ENCODE results near the gene SIPA1. TPM values are rescaled to one million over a fixed set of nuclear protein-coding genes. Genes with fewer than 3 reads are reported as not detected.

SIPA1 gene
- total and polyA plus RNA-seq, 2 of the 13 experiments (the other 11 are each of a cell fraction or from before 2014, with no cell fraction given) = 5.8 to 7.7 TPM

DNA sequence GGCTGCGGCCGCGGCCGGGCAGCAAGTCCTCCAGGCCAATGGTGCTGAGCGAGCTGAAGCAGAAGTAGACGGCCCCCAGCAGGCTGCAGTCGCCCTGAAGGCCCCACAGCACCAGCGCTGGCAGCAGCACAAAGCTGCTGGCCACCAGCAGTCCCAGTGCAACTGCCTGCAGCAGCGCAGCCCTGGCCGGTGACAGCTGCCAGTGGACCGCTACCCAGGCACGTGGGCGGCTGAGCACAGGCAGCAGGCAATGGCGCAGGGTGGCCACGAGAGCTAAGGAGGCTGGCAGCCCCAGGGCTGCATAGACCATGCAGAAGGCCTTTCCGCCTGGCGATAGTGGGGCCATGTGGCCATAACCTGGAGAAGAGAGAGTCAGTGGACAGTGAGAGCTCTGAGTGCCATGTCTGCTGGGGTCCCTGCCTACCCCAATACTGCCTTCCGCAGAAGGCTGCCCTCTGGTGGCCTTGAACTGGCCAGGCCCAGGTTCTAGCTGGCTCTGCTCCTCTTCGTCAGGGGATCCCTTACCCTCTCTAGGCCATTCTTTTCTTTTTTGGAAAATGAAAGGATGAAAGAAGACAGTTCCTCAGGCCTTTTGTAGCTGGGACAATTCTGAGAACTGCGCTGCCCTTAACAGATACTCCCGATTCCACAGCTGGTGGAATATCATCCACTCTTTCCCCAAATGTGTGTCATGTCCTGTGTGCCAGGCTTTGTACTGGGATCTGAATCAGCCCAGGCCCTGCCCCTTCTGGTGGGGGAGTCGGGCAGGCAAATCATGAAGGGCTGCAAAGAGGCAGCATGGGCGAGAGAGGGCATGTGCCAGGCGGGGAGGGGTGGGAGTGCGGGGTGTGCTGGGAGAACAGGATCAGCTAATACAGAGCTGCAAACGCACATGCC lies 44.1 kb upstream of the SIPA1 start (continued):
- TF ChIP-seq, protein P1, sequence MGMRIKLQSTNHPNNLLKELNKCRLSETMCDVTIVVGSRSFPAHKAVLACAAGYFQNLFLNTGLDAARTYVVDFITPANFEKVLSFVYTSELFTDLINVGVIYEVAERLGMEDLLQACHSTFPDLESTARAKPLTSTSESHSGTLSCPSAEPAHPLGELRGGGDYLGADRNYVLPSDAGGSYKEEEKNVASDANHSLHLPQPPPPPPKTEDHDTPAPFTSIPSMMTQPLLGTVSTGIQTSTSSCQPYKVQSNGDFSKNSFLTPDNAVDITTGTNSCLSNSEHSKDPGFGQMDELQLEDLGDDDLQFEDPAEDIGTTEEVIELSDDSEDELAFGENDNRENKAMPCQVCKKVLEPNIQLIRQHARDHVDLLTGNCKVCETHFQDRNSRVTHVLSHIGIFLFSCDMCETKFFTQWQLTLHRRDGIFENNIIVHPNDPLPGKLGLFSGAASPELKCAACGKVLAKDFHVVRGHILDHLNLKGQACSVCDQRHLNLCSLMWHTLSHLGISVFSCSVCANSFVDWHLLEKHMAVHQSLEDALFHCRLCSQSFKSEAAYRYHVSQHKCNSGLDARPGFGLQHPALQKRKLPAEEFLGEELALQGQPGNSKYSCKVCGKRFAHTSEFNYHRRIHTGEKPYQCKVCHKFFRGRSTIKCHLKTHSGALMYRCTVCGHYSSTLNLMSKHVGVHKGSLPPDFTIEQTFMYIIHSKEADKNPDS (CRISPR knock-in tag; IDR thresholded peaks at IDR 0.05) = no peak
- TF ChIP-seq, protein P2, sequence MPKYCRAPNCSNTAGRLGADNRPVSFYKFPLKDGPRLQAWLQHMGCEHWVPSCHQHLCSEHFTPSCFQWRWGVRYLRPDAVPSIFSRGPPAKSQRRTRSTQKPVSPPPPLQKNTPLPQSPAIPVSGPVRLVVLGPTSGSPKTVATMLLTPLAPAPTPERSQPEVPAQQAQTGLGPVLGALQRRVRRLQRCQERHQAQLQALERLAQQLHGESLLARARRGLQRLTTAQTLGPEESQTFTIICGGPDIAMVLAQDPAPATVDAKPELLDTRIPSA (CRISPR knock-in tag; IDR thresholded peaks at IDR 0.05; ENCODE audit: borderline replicate concordance) = no peak
- TF ChIP-seq MED13 (CRISPR knock-in tag; IDR thresholded peaks at IDR 0.05) = no peak
- TF ChIP-seq, protein P3, sequence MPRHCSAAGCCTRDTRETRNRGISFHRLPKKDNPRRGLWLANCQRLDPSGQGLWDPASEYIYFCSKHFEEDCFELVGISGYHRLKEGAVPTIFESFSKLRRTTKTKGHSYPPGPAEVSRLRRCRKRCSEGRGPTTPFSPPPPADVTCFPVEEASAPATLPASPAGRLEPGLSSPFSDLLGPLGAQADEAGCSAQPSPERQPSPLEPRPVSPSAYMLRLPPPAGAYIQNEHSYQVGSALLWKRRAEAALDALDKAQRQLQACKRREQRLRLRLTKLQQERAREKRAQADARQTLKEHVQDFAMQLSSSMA (CRISPR knock-in tag; IDR thresholded peaks at IDR 0.05) = no peak
- TF ChIP-seq CENPX (CRISPR knock-in tag; IDR thresholded peaks at IDR 0.05) = no peak
- no peak for TF ChIP-seq RELA (CRISPR knock-in tag; IDR thresholded peaks at IDR 0.05)
- TF ChIP-seq, protein P4, sequence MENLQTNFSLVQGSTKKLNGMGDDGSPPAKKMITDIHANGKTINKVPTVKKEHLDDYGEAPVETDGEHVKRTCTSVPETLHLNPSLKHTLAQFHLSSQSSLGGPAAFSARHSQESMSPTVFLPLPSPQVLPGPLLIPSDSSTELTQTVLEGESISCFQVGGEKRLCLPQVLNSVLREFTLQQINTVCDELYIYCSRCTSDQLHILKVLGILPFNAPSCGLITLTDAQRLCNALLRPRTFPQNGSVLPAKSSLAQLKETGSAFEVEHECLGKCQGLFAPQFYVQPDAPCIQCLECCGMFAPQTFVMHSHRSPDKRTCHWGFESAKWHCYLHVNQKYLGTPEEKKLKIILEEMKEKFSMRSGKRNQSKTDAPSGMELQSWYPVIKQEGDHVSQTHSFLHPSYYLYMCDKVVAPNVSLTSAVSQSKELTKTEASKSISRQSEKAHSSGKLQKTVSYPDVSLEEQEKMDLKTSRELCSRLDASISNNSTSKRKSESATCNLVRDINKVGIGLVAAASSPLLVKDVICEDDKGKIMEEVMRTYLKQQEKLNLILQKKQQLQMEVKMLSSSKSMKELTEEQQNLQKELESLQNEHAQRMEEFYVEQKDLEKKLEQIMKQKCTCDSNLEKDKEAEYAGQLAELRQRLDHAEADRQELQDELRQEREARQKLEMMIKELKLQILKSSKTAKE (CRISPR knock-in tag; IDR thresholded peaks at IDR 0.05; ENCODE audit: borderline replicate concordance) = no peak
- no peak for TF ChIP-seq NFIB (CRISPR knock-in tag; IDR thresholded peaks at IDR 0.05; ENCODE audit: borderline replicate concordance)
- 0 out of 2 replicates have a peak, but pooled peaks have one; percentile 54 for TF ChIP-seq ZNF30 (CRISPR knock-in tag; IDR thresholded peaks at IDR 0.05)
- no peak for TF ChIP-seq HNRNPK (IDR thresholded peaks at IDR 0.05; ENCODE audit: low read depth, low read length, poor library complexity, severe bottlenecking)
- TF ChIP-seq, protein P5, sequence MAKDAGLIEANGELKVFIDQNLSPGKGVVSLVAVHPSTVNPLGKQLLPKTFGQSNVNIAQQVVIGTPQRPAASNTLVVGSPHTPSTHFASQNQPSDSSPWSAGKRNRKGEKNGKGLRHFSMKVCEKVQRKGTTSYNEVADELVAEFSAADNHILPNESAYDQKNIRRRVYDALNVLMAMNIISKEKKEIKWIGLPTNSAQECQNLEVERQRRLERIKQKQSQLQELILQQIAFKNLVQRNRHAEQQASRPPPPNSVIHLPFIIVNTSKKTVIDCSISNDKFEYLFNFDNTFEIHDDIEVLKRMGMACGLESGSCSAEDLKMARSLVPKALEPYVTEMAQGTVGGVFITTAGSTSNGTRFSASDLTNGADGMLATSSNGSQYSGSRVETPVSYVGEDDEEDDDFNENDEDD (CRISPR knock-in tag; IDR thresholded peaks at IDR 0.05; ENCODE audit: borderline replicate concordance) = no peak
- peak; percentile 28 for TF ChIP-seq SMC3 (IDR thresholded peaks at IDR 0.05; ENCODE audit: low read length)
- peak; percentile 15; the same call in 1 of the 2 replicates for TF ChIP-seq ZFX (CRISPR knock-in tag; IDR thresholded peaks at IDR 0.05; ENCODE audit: low read depth)
- no peak for TF ChIP-seq IKZF4 (CRISPR knock-in tag; IDR thresholded peaks at IDR 0.05; ENCODE audit: borderline replicate concordance, low read depth, not compliant biosample characterization)
- peak; percentile 34; the same call in 1 of the 2 replicates for TF ChIP-seq KDM2A (CRISPR knock-in tag; IDR thresholded peaks at IDR 0.05; ENCODE audit: borderline replicate concordance, low read depth)
- no peak for TF ChIP-seq XRCC5 (optimal IDR thresholded peaks at IDR 0.05; ENCODE audit: low read length)
- TF ChIP-seq ZC3H4 (CRISPR knock-in tag; IDR thresholded peaks at IDR 0.05; ENCODE audit: borderline replicate concordance) = no peak
- no peak for TF ChIP-seq TMF1 (CRISPR knock-in tag; IDR thresholded peaks at IDR 0.05; ENCODE audit: low read depth)
- TF ChIP-seq SIN3B (IDR thresholded peaks at IDR 0.05; ENCODE audit: low read length) = no peak
- no peak for TF ChIP-seq DR1 (CRISPR knock-in tag; IDR thresholded peaks at IDR 0.05)
- TF ChIP-seq GTF2F1 (IDR thresholded peaks at IDR 0.05; ENCODE audit: low read length) = no peak
- no peak for TF ChIP-seq KLF11 (CRISPR knock-in tag; IDR thresholded peaks at IDR 0.05)
- no peak for TF ChIP-seq KDM4B (CRISPR knock-in tag; IDR thresholded peaks at IDR 0.05)
